HepG2 (cell line): ENCODE measurements around the gene CCDC148. TPM values are rescaled to one million over a fixed set of nuclear protein-coding genes. Genes with fewer than 3 reads are reported as not detected.

Experiments used
- EED ChIP-seq: sonication (generic); formaldehyde crosslinking; IDR thresholded peaks from 2 replicates; pipeline ENCODE4 v1.5.0; 2020; ENCODE audit warnings: mild to moderate bottlenecking, missing genetic modification reagents
- KDM4B ChIP-seq: sonication (generic); formaldehyde crosslinking; IDR thresholded peaks from 2 replicates; pipeline ENCODE4 v1.4.0; 2020; ENCODE audit warnings: missing genetic modification reagents
- MED13 ChIP-seq: sonication (generic); formaldehyde crosslinking; IDR thresholded peaks from 2 replicates; pipeline ENCODE4 v1.5.0; 2020; ENCODE audit warnings: missing genetic modification reagents
- NR2F2 ChIP-seq: IDR thresholded peaks from 2 replicates; pipeline ENCODE4 v1.6.1; 2012; ENCODE audit warnings: low read depth, inconsistent platforms, borderline replicate concordance
- PCBP2 ChIP-seq: fragments of 200-400 bp; formaldehyde crosslinking; optimal IDR thresholded peaks from 2 replicates; pipeline ENCODE3; 2018; ENCODE audit warnings: low read length, low read depth; ENCODE audit not compliant: poor library complexity, severe bottlenecking
- PHF20 ChIP-seq: sonication (generic); formaldehyde crosslinking; IDR thresholded peaks from 2 replicates; pipeline ENCODE4 v1.5.0; 2020; ENCODE audit warnings: mild to moderate bottlenecking, missing genetic modification reagents
- POGZ ChIP-seq: sonication (generic); formaldehyde crosslinking; IDR thresholded peaks from 2 replicates; pipeline ENCODE4 v1.4.0; 2020; ENCODE audit warnings: mild to moderate bottlenecking, missing genetic modification reagents
- PPARG ChIP-seq: conservative IDR thresholded peaks from 2 replicates; pipeline ENCODE4 v1.6.1; 2016; ENCODE audit warnings: missing biosample characterization, missing genetic modification reagents
- ZIK1 ChIP-seq: sonication (generic); formaldehyde crosslinking; IDR thresholded peaks from 2 replicates; pipeline ENCODE4 v1.5.0; 2020; ENCODE audit warnings: mild to moderate bottlenecking, low read depth, missing genetic modification reagents, borderline replicate concordance
- ZNF234 ChIP-seq: sonication (generic); formaldehyde crosslinking; conservative IDR thresholded peaks from 2 replicates; pipeline ENCODE4 v1.5.1; 2020; ENCODE audit warnings: mild to moderate bottlenecking, missing genetic modification reagents
- ZNF564 ChIP-seq: sonication (generic); formaldehyde crosslinking; IDR thresholded peaks from 2 replicates; pipeline ENCODE4 v1.8.1; 2023; ENCODE audit warnings: mild to moderate bottlenecking, missing genetic modification reagents
- ZNF572 ChIP-seq: sonication (generic); formaldehyde crosslinking; IDR thresholded peaks from 2 replicates; pipeline ENCODE4 v1.5.1; 2020; ENCODE audit warnings: mild to moderate bottlenecking, missing genetic modification reagents
- ZNF629 ChIP-seq: sonication (generic); formaldehyde crosslinking; conservative IDR thresholded peaks from 2 replicates; pipeline ENCODE4 v1.5.0; 2020; ENCODE audit warnings: missing genetic modification reagents
- polyA plus RNA-seq, 8 experiments: library from polyadenylated mRNA; depleted of rRNA in 3 of 8; stranded (reverse) in 7 of 8; unstranded in 1 of 8; fragments of >200 nt; fragmentation: Illumina TruSeq in 4 of 8; extraction: Trizol in 4 of 8; gene quantifications; 2 replicates each; pipeline versions ENCODE4 v1.2.1 to v1.2.3, GENCODE V29; 2011 to 2016; ENCODE audit warnings: low read depth in 4 of 8, missing spikeins in 1 of 8, mixed read lengths in 1 of 8; ENCODE audit not compliant: insufficient read depth in 1 of 8
- total RNA-seq, 5 experiments: library from RNA; depleted of rRNA; stranded (reverse); fragments of >200 nt; fragmentation: Illumina TruSeq; extraction: Trizol; gene quantifications; 2 replicates each; pipeline ENCODE4 v1.2.3, GENCODE V29; 2016; ENCODE audit warnings: low read depth in 1 of 5
- TF ChIP-seq, protein P1 (sequence below): IDR thresholded peaks from 2 replicates; pipeline ENCODE4 v1.6.1; 2016; ENCODE audit warnings: low read depth, missing genetic modification reagents, missing compliant biosample characterization
- TF ChIP-seq, protein P2 (sequence below): IDR thresholded peaks from 2 replicates; pipeline ENCODE4 v1.6.1; 2018; ENCODE audit warnings: missing genetic modification reagents
- TF ChIP-seq, protein P3 (sequence below): sonication (generic); formaldehyde crosslinking; IDR thresholded peaks from 2 replicates; pipeline ENCODE4 v1.4.0; 2020; ENCODE audit warnings: missing genetic modification reagents
- TF ChIP-seq, protein P4 (sequence below): sonication (generic); formaldehyde crosslinking; IDR thresholded peaks from 2 replicates; pipeline ENCODE4 v1.5.0; 2020; ENCODE audit warnings: mild to moderate bottlenecking, missing genetic modification reagents

Gene CCDC148
- total and polyA plus RNA-seq, 2 of the 13 experiments (the other 11 are each of a cell fraction or from before 2014, with no cell fraction given) = 0.30 to 0.49 TPM

DNA sequence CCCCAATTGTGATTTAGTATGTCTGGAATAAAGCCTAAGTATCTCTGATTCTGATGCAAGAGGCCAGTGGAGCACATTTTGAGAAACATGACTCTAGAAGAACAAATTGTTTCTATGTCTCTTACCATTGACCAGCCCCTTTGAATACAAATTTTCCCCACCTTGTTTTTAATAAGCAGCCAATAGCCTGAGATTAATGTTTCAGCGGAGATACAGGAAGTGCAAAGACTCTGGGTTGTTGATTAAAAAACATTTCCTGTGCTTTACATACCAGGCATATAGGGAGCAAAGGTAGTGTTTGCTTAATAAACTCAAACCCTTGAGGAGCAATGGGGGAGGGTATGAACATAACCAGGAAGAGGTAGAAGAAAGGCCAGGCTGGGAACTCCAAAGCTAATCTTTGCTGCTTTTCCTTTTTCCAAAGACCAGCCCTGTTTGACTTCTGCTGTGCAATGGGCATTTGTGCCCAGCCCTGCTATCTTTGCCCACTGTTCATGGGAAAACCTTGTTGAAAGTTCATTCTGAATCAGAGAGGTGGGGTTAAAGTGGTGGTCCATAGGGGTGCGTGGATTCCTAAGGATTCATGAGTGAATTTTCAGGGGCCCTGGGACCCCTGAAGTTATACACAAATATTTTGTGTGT, 325.6 kb downstream of the CCDC148 start (continued):
- TF ChIP-seq, protein P1, sequence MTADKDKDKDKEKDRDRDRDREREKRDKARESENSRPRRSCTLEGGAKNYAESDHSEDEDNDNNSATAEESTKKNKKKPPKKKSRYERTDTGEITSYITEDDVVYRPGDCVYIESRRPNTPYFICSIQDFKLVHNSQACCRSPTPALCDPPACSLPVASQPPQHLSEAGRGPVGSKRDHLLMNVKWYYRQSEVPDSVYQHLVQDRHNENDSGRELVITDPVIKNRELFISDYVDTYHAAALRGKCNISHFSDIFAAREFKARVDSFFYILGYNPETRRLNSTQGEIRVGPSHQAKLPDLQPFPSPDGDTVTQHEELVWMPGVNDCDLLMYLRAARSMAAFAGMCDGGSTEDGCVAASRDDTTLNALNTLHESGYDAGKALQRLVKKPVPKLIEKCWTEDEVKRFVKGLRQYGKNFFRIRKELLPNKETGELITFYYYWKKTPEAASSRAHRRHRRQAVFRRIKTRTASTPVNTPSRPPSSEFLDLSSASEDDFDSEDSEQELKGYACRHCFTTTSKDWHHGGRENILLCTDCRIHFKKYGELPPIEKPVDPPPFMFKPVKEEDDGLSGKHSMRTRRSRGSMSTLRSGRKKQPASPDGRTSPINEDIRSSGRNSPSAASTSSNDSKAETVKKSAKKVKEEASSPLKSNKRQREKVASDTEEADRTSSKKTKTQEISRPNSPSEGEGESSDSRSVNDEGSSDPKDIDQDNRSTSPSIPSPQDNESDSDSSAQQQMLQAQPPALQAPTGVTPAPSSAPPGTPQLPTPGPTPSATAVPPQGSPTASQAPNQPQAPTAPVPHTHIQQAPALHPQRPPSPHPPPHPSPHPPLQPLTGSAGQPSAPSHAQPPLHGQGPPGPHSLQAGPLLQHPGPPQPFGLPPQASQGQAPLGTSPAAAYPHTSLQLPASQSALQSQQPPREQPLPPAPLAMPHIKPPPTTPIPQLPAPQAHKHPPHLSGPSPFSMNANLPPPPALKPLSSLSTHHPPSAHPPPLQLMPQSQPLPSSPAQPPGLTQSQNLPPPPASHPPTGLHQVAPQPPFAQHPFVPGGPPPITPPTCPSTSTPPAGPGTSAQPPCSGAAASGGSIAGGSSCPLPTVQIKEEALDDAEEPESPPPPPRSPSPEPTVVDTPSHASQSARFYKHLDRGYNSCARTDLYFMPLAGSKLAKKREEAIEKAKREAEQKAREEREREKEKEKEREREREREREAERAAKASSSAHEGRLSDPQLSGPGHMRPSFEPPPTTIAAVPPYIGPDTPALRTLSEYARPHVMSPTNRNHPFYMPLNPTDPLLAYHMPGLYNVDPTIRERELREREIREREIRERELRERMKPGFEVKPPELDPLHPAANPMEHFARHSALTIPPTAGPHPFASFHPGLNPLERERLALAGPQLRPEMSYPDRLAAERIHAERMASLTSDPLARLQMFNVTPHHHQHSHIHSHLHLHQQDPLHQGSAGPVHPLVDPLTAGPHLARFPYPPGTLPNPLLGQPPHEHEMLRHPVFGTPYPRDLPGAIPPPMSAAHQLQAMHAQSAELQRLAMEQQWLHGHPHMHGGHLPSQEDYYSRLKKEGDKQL (CRISPR knock-in tag) = peak; percentile 63; the same call in 1 of the 2 replicates
- TF ChIP-seq MED13 (no peak; the same call in 1 of the 2 replicates), KDM4B (CRISPR knock-in tag) (no peak; the same call in 1 of the 2 replicates), ZNF564 (CRISPR knock-in tag) (0 out of 2 replicates have a peak, but pooled peaks have one; percentile 78), PCBP2 (no peak), PHF20 (CRISPR knock-in tag) (0 out of 2 replicates have a peak, but pooled peaks have one; percentile 28), ZNF572 (CRISPR knock-in tag) (no peak), ZNF234 (CRISPR knock-in tag) (no peak), EED (CRISPR knock-in tag) (no peak), POGZ (CRISPR knock-in tag) (peak; percentile 80), PPARG (CRISPR knock-in tag) (peak; percentile 97), NR2F2 (peak; percentile 81; the same call in 1 of the 2 replicates), ZIK1 (CRISPR knock-in tag) (no peak), ZNF629 (CRISPR knock-in tag) (no peak)
- TF ChIP-seq, protein P2, sequence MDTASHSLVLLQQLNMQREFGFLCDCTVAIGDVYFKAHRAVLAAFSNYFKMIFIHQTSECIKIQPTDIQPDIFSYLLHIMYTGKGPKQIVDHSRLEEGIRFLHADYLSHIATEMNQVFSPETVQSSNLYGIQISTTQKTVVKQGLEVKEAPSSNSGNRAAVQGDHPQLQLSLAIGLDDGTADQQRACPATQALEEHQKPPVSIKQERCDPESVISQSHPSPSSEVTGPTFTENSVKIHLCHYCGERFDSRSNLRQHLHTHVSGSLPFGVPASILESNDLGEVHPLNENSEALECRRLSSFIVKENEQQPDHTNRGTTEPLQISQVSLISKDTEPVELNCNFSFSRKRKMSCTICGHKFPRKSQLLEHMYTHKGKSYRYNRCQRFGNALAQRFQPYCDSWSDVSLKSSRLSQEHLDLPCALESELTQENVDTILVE (CRISPR knock-in tag) = peak; percentile 94
- TF ChIP-seq, protein P3, sequence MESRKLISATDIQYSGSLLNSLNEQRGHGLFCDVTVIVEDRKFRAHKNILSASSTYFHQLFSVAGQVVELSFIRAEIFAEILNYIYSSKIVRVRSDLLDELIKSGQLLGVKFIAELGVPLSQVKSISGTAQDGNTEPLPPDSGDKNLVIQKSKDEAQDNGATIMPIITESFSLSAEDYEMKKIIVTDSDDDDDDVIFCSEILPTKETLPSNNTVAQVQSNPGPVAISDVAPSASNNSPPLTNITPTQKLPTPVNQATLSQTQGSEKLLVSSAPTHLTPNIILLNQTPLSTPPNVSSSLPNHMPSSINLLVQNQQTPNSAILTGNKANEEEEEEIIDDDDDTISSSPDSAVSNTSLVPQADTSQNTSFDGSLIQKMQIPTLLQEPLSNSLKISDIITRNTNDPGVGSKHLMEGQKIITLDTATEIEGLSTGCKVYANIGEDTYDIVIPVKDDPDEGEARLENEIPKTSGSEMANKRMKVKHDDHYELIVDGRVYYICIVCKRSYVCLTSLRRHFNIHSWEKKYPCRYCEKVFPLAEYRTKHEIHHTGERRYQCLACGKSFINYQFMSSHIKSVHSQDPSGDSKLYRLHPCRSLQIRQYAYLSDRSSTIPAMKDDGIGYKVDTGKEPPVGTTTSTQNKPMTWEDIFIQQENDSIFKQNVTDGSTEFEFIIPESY = peak; percentile 22; the same call in 1 of the 2 replicates
- TF ChIP-seq, protein P4, sequence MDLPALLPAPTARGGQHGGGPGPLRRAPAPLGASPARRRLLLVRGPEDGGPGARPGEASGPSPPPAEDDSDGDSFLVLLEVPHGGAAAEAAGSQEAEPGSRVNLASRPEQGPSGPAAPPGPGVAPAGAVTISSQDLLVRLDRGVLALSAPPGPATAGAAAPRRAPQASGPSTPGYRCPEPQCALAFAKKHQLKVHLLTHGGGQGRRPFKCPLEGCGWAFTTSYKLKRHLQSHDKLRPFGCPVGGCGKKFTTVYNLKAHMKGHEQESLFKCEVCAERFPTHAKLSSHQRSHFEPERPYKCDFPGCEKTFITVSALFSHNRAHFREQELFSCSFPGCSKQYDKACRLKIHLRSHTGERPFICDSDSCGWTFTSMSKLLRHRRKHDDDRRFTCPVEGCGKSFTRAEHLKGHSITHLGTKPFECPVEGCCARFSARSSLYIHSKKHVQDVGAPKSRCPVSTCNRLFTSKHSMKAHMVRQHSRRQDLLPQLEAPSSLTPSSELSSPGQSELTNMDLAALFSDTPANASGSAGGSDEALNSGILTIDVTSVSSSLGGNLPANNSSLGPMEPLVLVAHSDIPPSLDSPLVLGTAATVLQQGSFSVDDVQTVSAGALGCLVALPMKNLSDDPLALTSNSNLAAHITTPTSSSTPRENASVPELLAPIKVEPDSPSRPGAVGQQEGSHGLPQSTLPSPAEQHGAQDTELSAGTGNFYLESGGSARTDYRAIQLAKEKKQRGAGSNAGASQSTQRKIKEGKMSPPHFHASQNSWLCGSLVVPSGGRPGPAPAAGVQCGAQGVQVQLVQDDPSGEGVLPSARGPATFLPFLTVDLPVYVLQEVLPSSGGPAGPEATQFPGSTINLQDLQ (CRISPR knock-in tag) = no peak
